Lower leg skin (tissue), 3 donors: ENCODE results near the gene SF3B1.

Source experiments
- CTCF ChIP-seq, 3 donors: fragments of 450-650 bp; IDR thresholded peaks; one replicate each; pipeline ENCODE4 v1.5.1; 2016; ENCODE audit warnings: antibody characterized with exemption in 3 of 3, mild to moderate bottlenecking in 3 of 3, moderate library complexity in 2 of 3
- POLR2A ChIP-seq, 2 donors: fragments of 450-650 bp; IDR thresholded peaks; one replicate each; pipeline ENCODE4 v1.6.1; 2016 to 2017; ENCODE audit warnings: antibody characterized with exemption in 2 of 2, mild to moderate bottlenecking in 1 of 2, moderate library complexity in 1 of 2

GRCh38 chr2:197398913-197399312 lies 35.9 kb downstream of the SF3B1 start:
- TF ChIP-seq POLR2A (IDR thresholded peaks at IDR 0.05) = no peak
- TF ChIP-seq CTCF (IDR thresholded peaks at IDR 0.05) = no peak
